OCI-LY7 (cell line): ENCODE measurements around the gene STK16. TPM values are rescaled to one million over a fixed set of nuclear protein-coding genes. Genes with fewer than 3 reads are reported as not detected.

ENCODE experiments used
- BruUV-seq: library from RNA; stranded (reverse); fragments of 400-500 nt; replicated peaks from 2 replicates; lab custom pipeline; 2021; lab: Mats Ljungman, UMichigan
- CTCF ChIA-PET: fragments of 300-600 bp; sonication (Branson Sonifier 250); formaldehyde crosslinking; loops from one replicate; lab custom pipeline; 2022; ENCODE audit warnings: antibody characterized with exemption; ENCODE audit not compliant: unreplicated experiment; lab: Charles Lee
- POLR2A ChIA-PET: fragments of 300-600 bp; sonication (Branson Sonifier 250); formaldehyde crosslinking; loops from one replicate; lab custom pipeline; 2022; ENCODE audit warnings: antibody characterized with exemption; lab: Charles Lee
- DNase-seq: peaks from one replicate; pipeline ENCODE4 v3.0.0-alpha.2; 2015; ENCODE audit warnings: low spot score
- H2AFZ ChIP-seq: fragments of 200-600 bp; sonication (generic), shearing (Covaris generic); 2 replicates; pipeline ENCODE4 v1.6.1; 2014; ENCODE audit warnings: mild to moderate bottlenecking, antibody characterized with exemption, low read length, moderate library complexity
- H3K27ac ChIP-seq: fragments of 200-600 bp; sonication (generic); 2 replicates; pipeline ENCODE4 v1.5.1; 2014; ENCODE audit warnings: mixed run types, low read depth, mild to moderate bottlenecking, moderate library complexity, low read length, inconsistent platforms; ENCODE audit not compliant: poor library complexity, severe bottlenecking
- H3K36me3 ChIP-seq: fragments of 200-600 bp; sonication (generic); 2 replicates; pipeline ENCODE4 v1.6.1; 2014; ENCODE audit warnings: mild to moderate bottlenecking, antibody characterized with exemption, low read length, moderate library complexity, mixed read lengths; ENCODE audit not compliant: insufficient read depth
- H3K4me1 ChIP-seq: fragments of 200-600 bp; sonication (generic); 2 replicates; pipeline ENCODE4 v1.5.1; 2014; ENCODE audit warnings: mild to moderate bottlenecking, low read length; ENCODE audit not compliant: insufficient read depth, poor library complexity, severe bottlenecking
- H3K4me2 ChIP-seq: fragments of 200-600 bp; sonication (generic); 2 replicates; pipeline ENCODE4 v1.6.1; 2014; ENCODE audit warnings: mild to moderate bottlenecking, low read length
- H3K4me3 ChIP-seq: fragments of 200-600 bp; sonication (generic); 2 replicates; pipeline ENCODE4 v1.5.1; 2014; ENCODE audit warnings: mild to moderate bottlenecking, low read depth, low read length; ENCODE audit not compliant: poor library complexity, severe bottlenecking
- H3K79me2 ChIP-seq: fragments of 200-600 bp; sonication (generic); 2 replicates; pipeline ENCODE4 v1.6.1; 2016; ENCODE audit warnings: low read depth, mild to moderate bottlenecking, low read length, moderate library complexity, mixed read lengths; ENCODE audit not compliant: insufficient read depth
- H3K9me2 ChIP-seq: fragments of 200-600 bp; sonication (generic); 2 replicates; pipeline ENCODE4 v1.6.1; 2016; ENCODE audit warnings: mild to moderate bottlenecking, low read length, mixed read lengths; ENCODE audit not compliant: insufficient read depth
- H3K9me3 ChIP-seq: fragments of 200-600 bp; sonication (generic); 2 replicates; pipeline ENCODE4 v1.6.1; 2014; ENCODE audit warnings: mild to moderate bottlenecking, mixed run types, low read length, mixed read lengths
- H4K20me1 ChIP-seq: fragments of 200-600 bp; sonication (generic); 2 replicates; pipeline ENCODE4 v1.6.1; 2014; ENCODE audit warnings: mild to moderate bottlenecking, antibody characterized with exemption, low read length, moderate library complexity, mixed read lengths; ENCODE audit not compliant: insufficient read depth
- EZH2phosphoT487 ChIP-seq: fragments of 200-600 bp; sonication (generic); IDR thresholded peaks from 2 replicates; pipeline ENCODE4 v1.6.1; 2018; ENCODE audit warnings: low read depth, borderline replicate concordance, mild to moderate bottlenecking, mixed run types, antibody characterized with exemption, low read length, moderate library complexity, mixed read lengths
- intact Hi-C: fragments of 100-400 bp; cut with micrococcal nuclease; formaldehyde crosslinking; loops from one replicate; pipeline ENCODE4 v1.10.0; 2022; ENCODE audit not compliant: unreplicated experiment
- microRNA-seq: library from miRNA; unstranded; fragments of <30 nt; microRNA quantifications from one replicate; pipeline ENCODE4 v1.2.0, GENCODE V29; 2022; ENCODE audit warnings: borderline replicate concordance
- small RNA-seq: library from RNA; depleted of rRNA; stranded (forward); fragments of <200 nt; gene quantifications from one replicate; pipeline ENCODE3, GENCODE V24; 2014
- total RNA-seq, 2 experiments: library from RNA; depleted of rRNA in 1 of 2; stranded (reverse); fragments of >200 nt in 1 of 2; shearing (Covaris generic) in 1 of 2; gene quantifications; 2 replicates each; pipeline ENCODE4 v1.2.3, GENCODE V29; 2014 to 2022
- TF ChIP-seq, protein P1 (sequence below): fragments of 200-600 bp; sonication (generic); conservative IDR thresholded peaks from 2 replicates; pipeline ENCODE4 v1.5.1; 2014; ENCODE audit warnings: mild to moderate bottlenecking, antibody characterized with exemption, low read length, moderate library complexity, mixed read lengths

STK16 gene
- total RNA-seq, 2 experiments from 2014 or later: 23.4 to 39.5 TPM

DNA sequence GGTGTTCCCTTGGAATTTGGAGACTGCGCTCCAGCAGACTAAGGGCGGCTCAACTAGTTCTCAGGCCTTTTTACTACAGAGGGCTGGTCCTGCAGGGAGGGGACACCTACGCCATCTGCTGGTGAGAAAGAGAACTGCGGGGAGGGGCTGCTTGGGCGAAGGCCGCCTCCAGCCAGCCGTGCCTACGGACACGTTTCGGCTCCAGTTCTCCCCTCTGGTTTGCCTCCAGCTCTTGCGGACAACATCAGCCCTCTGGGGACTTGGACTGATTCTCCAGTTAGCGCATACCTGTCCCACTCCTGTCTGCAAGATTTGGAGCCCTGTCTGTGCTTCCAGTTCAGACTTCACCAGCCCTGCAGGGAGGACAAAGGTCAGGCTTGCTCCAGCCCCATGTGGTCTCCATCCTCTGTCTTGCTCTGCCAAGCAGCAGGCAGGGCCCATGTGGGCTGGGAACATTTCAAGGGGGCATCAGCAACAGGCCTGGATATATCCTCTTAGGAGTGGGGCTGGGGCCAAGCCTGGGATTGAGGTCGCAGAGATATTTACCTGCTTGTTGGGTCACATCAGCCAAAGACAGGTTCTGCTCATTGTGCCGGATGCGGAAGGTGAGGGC is 53.6 kb downstream of the STK16 start:
- no peak overlapping the region for H2AFZ ChIP-seq
- H3K4me2 ChIP-seq: no peak overlapping the region
- H3K9me2 ChIP-seq: no peaks in the 10 kb centered on the region
- H3K79me2 ChIP-seq: no peaks in the 10 kb centered on the region
- intact Hi-C loops: loop anchor here (1.0 kb wide), 2 partner anchors 121 to 139 kb away; partner anchors contain the start of genes NHEJ1 and RETREG2
- ChIA-PET CTCF (interaction anchor here (0.8 kb wide), 1 partner anchor 127 kb away, joined by 3 read pairs; no protein-coding TSS in a partner anchor), POLR2A (interaction anchor here (1.1 kb wide), 1 partner anchor 140 kb away, joined by 3 read pairs; no protein-coding TSS in a partner anchor)
- no TSS peak for BruUV-seq
- no peaks in the 10 kb centered on the region for H4K20me1 ChIP-seq
- peak; percentile 75 for DNase-seq
- TF ChIP-seq EZH2phosphoT487: no peak
- TF ChIP-seq, protein P1, sequence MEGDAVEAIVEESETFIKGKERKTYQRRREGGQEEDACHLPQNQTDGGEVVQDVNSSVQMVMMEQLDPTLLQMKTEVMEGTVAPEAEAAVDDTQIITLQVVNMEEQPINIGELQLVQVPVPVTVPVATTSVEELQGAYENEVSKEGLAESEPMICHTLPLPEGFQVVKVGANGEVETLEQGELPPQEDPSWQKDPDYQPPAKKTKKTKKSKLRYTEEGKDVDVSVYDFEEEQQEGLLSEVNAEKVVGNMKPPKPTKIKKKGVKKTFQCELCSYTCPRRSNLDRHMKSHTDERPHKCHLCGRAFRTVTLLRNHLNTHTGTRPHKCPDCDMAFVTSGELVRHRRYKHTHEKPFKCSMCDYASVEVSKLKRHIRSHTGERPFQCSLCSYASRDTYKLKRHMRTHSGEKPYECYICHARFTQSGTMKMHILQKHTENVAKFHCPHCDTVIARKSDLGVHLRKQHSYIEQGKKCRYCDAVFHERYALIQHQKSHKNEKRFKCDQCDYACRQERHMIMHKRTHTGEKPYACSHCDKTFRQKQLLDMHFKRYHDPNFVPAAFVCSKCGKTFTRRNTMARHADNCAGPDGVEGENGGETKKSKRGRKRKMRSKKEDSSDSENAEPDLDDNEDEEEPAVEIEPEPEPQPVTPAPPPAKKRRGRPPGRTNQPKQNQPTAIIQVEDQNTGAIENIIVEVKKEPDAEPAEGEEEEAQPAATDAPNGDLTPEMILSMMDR: peak; percentile 91
- no peak overlapping the region for H3K4me3 ChIP-seq
- peaks cover 20% of the 10 kb centered on the region for H3K4me1 ChIP-seq
- H3K9me3 ChIP-seq: no peaks in the 10 kb centered on the region
- no peaks in the 10 kb centered on the region for H3K36me3 ChIP-seq
- no peak overlapping the region for H3K27ac ChIP-seq

DNA sequence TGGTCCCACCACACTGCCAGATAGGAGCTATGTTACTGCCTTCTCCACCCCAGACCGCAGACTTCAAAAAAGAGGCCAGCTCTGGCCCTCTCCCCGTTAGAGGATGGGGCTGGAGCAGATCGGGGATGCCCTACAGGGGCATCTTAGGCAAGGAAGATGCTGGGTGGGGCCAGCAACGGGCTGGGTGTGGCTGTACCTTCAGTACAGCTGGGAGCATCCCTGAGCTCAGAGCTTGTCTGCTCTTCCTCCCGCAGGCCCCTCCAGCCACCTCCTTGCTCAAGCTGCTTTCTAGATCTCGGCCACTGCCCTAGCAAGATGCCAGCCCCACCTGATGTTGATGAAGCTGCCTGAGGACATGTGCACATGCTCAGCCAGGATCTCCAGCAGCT is 54.1 kb downstream of the STK16 start:
- H2AFZ ChIP-seq: no peak overlapping the region
- no peak overlapping the region for H3K27ac ChIP-seq
- no peaks in the 10 kb centered on the region for H3K9me3 ChIP-seq
- H3K79me2 ChIP-seq: no peaks in the 10 kb centered on the region
- H3K4me1 ChIP-seq: peaks cover 15% of the 10 kb centered on the region
- H3K4me2 ChIP-seq: no peak overlapping the region
- ChIA-PET CTCF (interaction anchor here (0.8 kb wide), 1 partner anchor 128 kb away, joined by 3 read pairs; no protein-coding TSS in a partner anchor), POLR2A (interaction anchor here (1.1 kb wide), 1 partner anchor 140 kb away, joined by 3 read pairs; no protein-coding TSS in a partner anchor)
- H3K4me3 ChIP-seq: no peak overlapping the region
- H4K20me1 ChIP-seq: no peaks in the 10 kb centered on the region
- no peaks in the 10 kb centered on the region for H3K36me3 ChIP-seq
- DNase-seq: no peak
- intact Hi-C loops: no loop called here
- H3K9me2 ChIP-seq: no peaks in the 10 kb centered on the region
- BruUV-seq: no TSS peak
- no peak for TF ChIP-seq EZH2phosphoT487
- TF ChIP-seq, protein P1: no peak

Small RNAs within 50 kb of the gene (microRNA-seq; reads per million reads assigned to microRNA genes)
- not detected for gene MIR153-1

Small RNAs within 50 kb of the gene (small RNA-seq; reads per million reads assigned to genes)
- not detected for gene MIR153-1

Other genes starting within 250 kb of the STK16 start
- gene CFAP65, start 204.0 kb upstream of the STK16 start, total RNA-seq (2014; rRNA removed; shearing (Covaris generic)): not detected in 2 replicates
- gene CFAP65, start 204.0 kb upstream of the STK16 start, total RNA-seq (2022): not detected in 2 replicates
- gene IHH, start 184.6 kb upstream of the STK16 start, total RNA-seq (2014; rRNA removed; shearing (Covaris generic)): not detected in 2 replicates
- not detected in 2 replicates for gene IHH, start 184.6 kb upstream of the STK16 start, total RNA-seq (2022)
- gene NHEJ1, start 84.7 kb upstream of the STK16 start, total RNA-seq (2014; rRNA removed; shearing (Covaris generic)): 12.7 and 14.9 TPM in 2 replicates
- gene NHEJ1, start 84.7 kb upstream of the STK16 start, total RNA-seq (2022): 12.3 and 14.3 TPM in 2 replicates
- 2.7 and 4.0 TPM in 2 replicates for gene SLC23A3, start 75.5 kb upstream of the STK16 start, total RNA-seq (2014; rRNA removed; shearing (Covaris generic))
- 3.1 and 6.7 TPM in 2 replicates for gene SLC23A3, start 75.5 kb upstream of the STK16 start, total RNA-seq (2022)
- 39.2 and 40.1 TPM in 2 replicates for gene CNPPD1, start 68.6 kb upstream of the STK16 start, total RNA-seq (2014; rRNA removed; shearing (Covaris generic))
- 67.5 and 68.2 TPM in 2 replicates for gene CNPPD1, start 68.6 kb upstream of the STK16 start, total RNA-seq (2022)
- 44.9 and 59.1 TPM in 2 replicates for gene RETREG2, start 67.2 kb upstream of the STK16 start, total RNA-seq (2014; rRNA removed; shearing (Covaris generic))
- 74.6 and 88.2 TPM in 2 replicates for gene RETREG2, start 67.2 kb upstream of the STK16 start, total RNA-seq (2022)
- gene ZFAND2B, start 38.7 kb upstream of the STK16 start, total RNA-seq (2014; rRNA removed; shearing (Covaris generic)): 42.4 and 51.6 TPM in 2 replicates
- 35.3 and 35.9 TPM in 2 replicates for gene ZFAND2B, start 38.7 kb upstream of the STK16 start, total RNA-seq (2022)
- gene ABCB6, start 26.5 kb upstream of the STK16 start, total RNA-seq (2014; rRNA removed; shearing (Covaris generic)): 4.0 and 6.4 TPM in 2 replicates
- gene ABCB6, start 26.5 kb upstream of the STK16 start, total RNA-seq (2022): 8.4 and 10.2 TPM in 2 replicates
- 22.2 and 27.7 TPM in 2 replicates for gene ATG9A, start 15.8 kb upstream of the STK16 start, total RNA-seq (2014; rRNA removed; shearing (Covaris generic))
- 23.4 and 27.3 TPM in 2 replicates for gene ATG9A, start 15.8 kb upstream of the STK16 start, total RNA-seq (2022)
- gene ANKZF1, start 15.7 kb upstream of the STK16 start, total RNA-seq (2014; rRNA removed; shearing (Covaris generic)): 57.8 and 91.0 TPM in 2 replicates
- 73.2 and 82.4 TPM in 2 replicates for gene ANKZF1, start 15.7 kb upstream of the STK16 start, total RNA-seq (2022)
- 2.7 and 8.6 TPM in 2 replicates for gene GLB1L, start within 50 bp of the STK16 start, total RNA-seq (2014; rRNA removed; shearing (Covaris generic))
- gene GLB1L, start within 50 bp of the STK16 start, total RNA-seq (2022): 6.4 and 6.9 TPM in 2 replicates
- not detected in 2 replicates for gene TUBA4B, start 7.8 kb downstream of the STK16 start, total RNA-seq (2014; rRNA removed; shearing (Covaris generic))
- gene TUBA4B, start 7.8 kb downstream of the STK16 start, total RNA-seq (2022): 0.28 TPM in 1 of 2 replicates, not detected in the other
- 62.8 and 96.0 TPM in 2 replicates for gene TUBA4A, start 8.4 kb downstream of the STK16 start, total RNA-seq (2014; rRNA removed; shearing (Covaris generic))
- 181 and 186 TPM in 2 replicates for gene TUBA4A, start 8.4 kb downstream of the STK16 start, total RNA-seq (2022)
- gene DNAJB2, start 33.9 kb downstream of the STK16 start, total RNA-seq (2014; rRNA removed; shearing (Covaris generic)): 49.9 and 53.0 TPM in 2 replicates
- 55.3 and 58.7 TPM in 2 replicates for gene DNAJB2, start 33.9 kb downstream of the STK16 start, total RNA-seq (2022)
- not detected in 2 replicates for gene PTPRN, start 63.9 kb downstream of the STK16 start, total RNA-seq (2014; rRNA removed; shearing (Covaris generic))
- not detected in 2 replicates for gene PTPRN, start 63.9 kb downstream of the STK16 start, total RNA-seq (2022)
- not detected in 2 replicates for gene RESP18, start 87.3 kb downstream of the STK16 start, total RNA-seq (2014; rRNA removed; shearing (Covaris generic))
- not detected in 2 replicates for gene RESP18, start 87.3 kb downstream of the STK16 start, total RNA-seq (2022)
- gene DNPEP, start 142.4 kb downstream of the STK16 start, total RNA-seq (2014; rRNA removed; shearing (Covaris generic)): 39.3 and 40.5 TPM in 2 replicates
- 54.2 and 63.6 TPM in 2 replicates for gene DNPEP, start 142.4 kb downstream of the STK16 start, total RNA-seq (2022)
- gene DES, start 172.9 kb downstream of the STK16 start, total RNA-seq (2014; rRNA removed; shearing (Covaris generic)): not detected in 2 replicates
- gene DES, start 172.9 kb downstream of the STK16 start, total RNA-seq (2022): not detected in 2 replicates
- 0.13 TPM in 1 of 2 replicates, not detected in the other for gene SPEG, start 189.4 kb downstream of the STK16 start, total RNA-seq (2014; rRNA removed; shearing (Covaris generic))
- gene SPEG, start 189.4 kb downstream of the STK16 start, total RNA-seq (2022): 0.35 and 0.46 TPM in 2 replicates